ENCODE data around the gene PKIB.

PKIB gene

DNA sequence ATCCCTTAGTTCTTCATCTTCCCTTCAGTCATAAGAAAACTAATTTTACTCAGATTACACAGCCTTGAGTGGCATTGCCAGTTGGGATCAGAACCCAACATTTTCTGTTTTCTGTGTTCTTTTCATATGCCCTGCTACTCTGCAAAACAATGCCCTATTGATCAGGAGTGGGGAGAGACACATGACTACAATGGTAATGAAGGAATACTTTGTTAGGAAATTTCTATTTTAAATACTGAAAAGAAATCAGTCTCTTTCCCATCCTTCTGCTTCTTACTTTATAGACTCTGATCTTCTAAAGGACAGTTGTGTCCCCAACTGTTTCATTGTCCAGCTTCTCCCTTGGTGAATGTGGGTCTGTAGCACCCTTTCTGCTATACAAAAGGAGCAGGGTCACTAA, 5.5 kb upstream of the PKIB start:
- Histone ChIP-seq H3K9ac (ENCODE audit: low read depth, low read length) (no peak overlapping the region), H3K9me3 (ENCODE audit: control insufficient read depth, insufficient read depth, low read length) (no peaks in the 10 kb centered on the region), H3K36me3 (ENCODE audit: insufficient read depth, low read length) (no peaks in the 10 kb centered on the region), H3K4me1 (ENCODE audit: insufficient read depth, low read length) (no peaks in the 10 kb centered on the region)

DNA sequence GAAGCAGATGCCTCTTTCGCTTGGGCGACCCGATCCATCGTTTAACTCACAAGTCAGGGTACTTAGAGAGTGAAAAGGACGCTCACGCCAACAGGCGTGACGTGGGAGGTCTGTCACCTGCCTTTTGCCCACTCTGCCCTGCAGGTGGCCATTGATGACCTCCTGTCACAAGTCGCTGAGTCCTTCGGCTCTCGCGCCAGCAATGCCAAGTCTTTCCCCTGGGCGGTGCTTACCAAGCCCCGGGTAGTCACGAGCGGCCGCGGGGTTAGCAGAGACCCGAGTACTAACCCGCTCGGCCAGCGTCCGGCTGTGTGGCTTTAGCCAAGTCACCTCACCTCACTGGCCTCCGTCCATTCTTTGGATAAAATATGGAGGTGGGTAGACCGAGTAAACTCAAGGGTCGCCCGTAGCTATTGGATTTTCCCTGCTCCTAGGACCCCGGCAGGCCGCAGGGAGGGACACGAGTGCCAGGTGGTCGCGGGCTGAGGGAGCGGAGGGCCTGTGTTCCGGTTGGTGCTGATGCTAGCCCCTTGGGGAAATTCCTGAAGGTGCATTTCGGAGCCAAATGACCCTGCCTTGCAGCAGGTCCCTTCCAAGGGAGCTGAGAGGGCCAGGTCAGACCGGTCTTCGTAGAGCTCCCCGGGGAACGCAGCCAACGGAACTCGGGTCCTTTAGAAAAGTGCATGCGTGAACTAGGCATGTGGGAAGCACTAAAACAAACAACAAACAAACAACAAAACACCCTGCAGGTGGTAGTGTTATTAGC, 668 bp downstream of the PKIB start:
- H3K9ac ChIP-seq (ENCODE audit: low read depth, low read length), result peak overlapping the region; percentile 66; the same call in 1 of the 2 replicates
- no peaks in the 10 kb centered on the region for H3K4me1 ChIP-seq (ENCODE audit: insufficient read depth, low read length)
- peaks cover 2% of the 10 kb centered on the region; the same call in 1 of the 2 replicates for H3K36me3 ChIP-seq (ENCODE audit: insufficient read depth, low read length)
- no peaks in the 10 kb centered on the region; the same call in 1 of the 2 replicates for H3K9me3 ChIP-seq (ENCODE audit: control insufficient read depth, insufficient read depth, low read length)

DNA sequence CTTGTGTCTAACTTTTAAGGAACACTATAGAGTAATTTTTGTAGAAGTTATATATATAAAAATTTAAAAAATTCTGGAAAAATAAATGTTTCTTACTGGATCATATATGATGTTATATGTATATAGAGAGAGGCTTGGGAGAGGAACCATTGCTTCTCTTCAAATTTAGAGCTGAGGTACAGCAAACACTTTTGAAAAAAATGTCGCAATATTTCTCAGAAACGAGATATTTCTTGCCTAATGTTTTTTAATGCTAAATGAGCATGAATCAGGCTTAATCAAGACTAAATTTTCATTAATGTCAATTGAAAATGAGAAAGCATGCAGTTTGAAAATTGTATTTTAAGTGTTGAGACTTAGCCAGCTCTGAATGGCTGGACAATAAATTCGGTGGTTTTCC, 2.6 kb downstream of the PKIB start:
- Histone ChIP-seq H3K9ac (ENCODE audit: low read depth, low read length) (no peak overlapping the region), H3K9me3 (ENCODE audit: control insufficient read depth, insufficient read depth, low read length) (no peaks in the 10 kb centered on the region; the same call in 1 of the 2 replicates), H3K36me3 (ENCODE audit: insufficient read depth, low read length) (peaks cover 2% of the 10 kb centered on the region; the same call in 1 of the 2 replicates), H3K4me1 (ENCODE audit: insufficient read depth, low read length) (no peaks in the 10 kb centered on the region)

- Histone ChIP-seq H3K9me3 (ENCODE audit: control insufficient read depth, insufficient read depth, low read length) (no peaks in the 10 kb centered on the region; the same call in 1 of the 2 replicates), H3K36me3 (ENCODE audit: insufficient read depth, low read length) (peaks cover 2% of the 10 kb centered on the region; the same call in 1 of the 2 replicates), H3K9ac (ENCODE audit: low read depth, low read length) (no peak overlapping the region), H3K4me1 (ENCODE audit: insufficient read depth, low read length) (no peaks in the 10 kb centered on the region; the same call in 1 of the 2 replicates)
Observed at GRCh38 chr6:122614303-122614702, 4.1 kb downstream of the PKIB start.

GRCh38 chr6:122615409-122615808, 5.2 kb downstream of the PKIB start:
- Histone ChIP-seq H3K4me1 (ENCODE audit: insufficient read depth, low read length) (peaks cover 3% of the 10 kb centered on the region; the same call in 1 of the 2 replicates), H3K36me3 (ENCODE audit: insufficient read depth, low read length) (peaks cover 2% of the 10 kb centered on the region; the same call in 1 of the 2 replicates)

GRCh38 chr6:122616877-122617276, 6.7 kb downstream of the PKIB start:
- H3K9ac ChIP-seq (ENCODE audit: low read depth, low read length), result no peak overlapping the region
- no peaks in the 10 kb centered on the region; the same call in 1 of the 2 replicates for H3K9me3 ChIP-seq (ENCODE audit: control insufficient read depth, insufficient read depth, low read length)
- H3K4me1 ChIP-seq (ENCODE audit: insufficient read depth, low read length), result peaks cover 3% of the 10 kb centered on the region; the same call in 1 of the 2 replicates
- H3K36me3 ChIP-seq (ENCODE audit: insufficient read depth, low read length), result peaks cover 2% of the 10 kb centered on the region; the same call in 1 of the 2 replicates

More at GRCh38 chr6:122615409-122615808, 5.2 kb downstream of the PKIB start:
- Histone ChIP-seq H3K9me3 (ENCODE audit: control insufficient read depth, insufficient read depth, low read length) (no peaks in the 10 kb centered on the region; the same call in 1 of the 2 replicates), H3K9ac (ENCODE audit: low read depth, low read length) (no peak overlapping the region)

DNA sequence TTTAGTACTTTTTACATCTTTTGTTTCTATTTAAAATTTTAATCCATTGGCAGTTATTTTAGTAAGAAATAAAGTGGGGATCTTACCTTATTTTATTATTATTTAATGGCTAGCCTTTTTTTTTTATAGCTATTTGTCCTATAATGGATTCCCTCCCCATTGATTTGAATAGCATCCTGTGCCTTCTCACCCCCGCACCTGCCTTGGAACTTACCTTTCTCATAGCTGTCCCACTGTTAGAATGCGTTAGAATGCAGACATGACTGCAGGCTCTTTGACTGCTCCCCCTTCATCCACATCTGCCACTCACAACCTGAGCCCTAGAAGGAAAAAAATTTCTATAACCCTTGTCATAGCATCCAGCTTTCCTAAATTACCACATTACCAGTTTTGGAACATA, 9.1 kb downstream of the PKIB start:
- Histone ChIP-seq H3K36me3 (ENCODE audit: insufficient read depth, low read length) (peaks cover 2% of the 10 kb centered on the region; the same call in 1 of the 2 replicates), H3K4me1 (ENCODE audit: insufficient read depth, low read length) (peaks cover 3% of the 10 kb centered on the region), H3K9ac (ENCODE audit: low read depth, low read length) (no peak overlapping the region), H3K9me3 (ENCODE audit: control insufficient read depth, insufficient read depth, low read length) (no peaks in the 10 kb centered on the region; the same call in 1 of the 2 replicates)

DNA sequence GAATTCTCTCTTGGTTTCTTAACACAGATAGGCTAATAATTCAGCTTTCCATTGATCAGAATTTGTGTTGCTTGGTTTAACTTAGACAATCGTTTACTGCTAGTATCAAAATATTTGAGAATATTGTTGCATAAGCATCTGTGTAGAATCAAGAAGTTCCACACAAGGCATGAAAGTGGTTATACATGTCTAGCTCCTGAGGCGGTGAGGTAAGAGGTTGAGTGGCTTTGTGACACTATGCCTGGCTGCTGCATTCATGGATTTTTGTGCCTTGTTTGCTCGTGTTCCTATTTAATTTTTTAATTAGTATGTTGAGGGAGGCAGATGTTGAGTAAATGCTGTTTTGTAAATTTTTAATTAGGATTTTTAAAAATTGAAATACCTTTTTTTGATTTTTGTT, 10.2 kb downstream of the PKIB start:
- Histone ChIP-seq H3K36me3 (ENCODE audit: insufficient read depth, low read length) (peaks cover 2% of the 10 kb centered on the region; the same call in 1 of the 2 replicates), H3K9me3 (ENCODE audit: control insufficient read depth, insufficient read depth, low read length) (no peaks in the 10 kb centered on the region; the same call in 1 of the 2 replicates), H3K9ac (ENCODE audit: low read depth, low read length) (no peak overlapping the region)

GRCh38 chr6:122620902-122621301, 10.7 kb downstream of the PKIB start:
- peaks cover under 1% of the 10 kb centered on the region; the same call in 1 of the 2 replicates for H3K36me3 ChIP-seq (ENCODE audit: insufficient read depth, low read length)
- H3K9ac ChIP-seq (ENCODE audit: low read depth, low read length), result no peak overlapping the region
- no peaks in the 10 kb centered on the region; the same call in 1 of the 2 replicates for H3K9me3 ChIP-seq (ENCODE audit: control insufficient read depth, insufficient read depth, low read length)
- H3K4me1 ChIP-seq (ENCODE audit: insufficient read depth, low read length), result peaks cover 3% of the 10 kb centered on the region

More for the DNA sequence above, 10.2 kb downstream of the PKIB start:
- peaks cover 3% of the 10 kb centered on the region for H3K4me1 ChIP-seq (ENCODE audit: insufficient read depth, low read length)

- Histone ChIP-seq H3K4me1 (ENCODE audit: insufficient read depth, low read length) (peaks cover 3% of the 10 kb centered on the region), H3K36me3 (ENCODE audit: insufficient read depth, low read length) (no peaks in the 10 kb centered on the region), H3K9me3 (ENCODE audit: control insufficient read depth, insufficient read depth, low read length) (no peaks in the 10 kb centered on the region)
Observed at GRCh38 chr6:122621638-122622037, 11.4 kb downstream of the PKIB start.

DNA sequence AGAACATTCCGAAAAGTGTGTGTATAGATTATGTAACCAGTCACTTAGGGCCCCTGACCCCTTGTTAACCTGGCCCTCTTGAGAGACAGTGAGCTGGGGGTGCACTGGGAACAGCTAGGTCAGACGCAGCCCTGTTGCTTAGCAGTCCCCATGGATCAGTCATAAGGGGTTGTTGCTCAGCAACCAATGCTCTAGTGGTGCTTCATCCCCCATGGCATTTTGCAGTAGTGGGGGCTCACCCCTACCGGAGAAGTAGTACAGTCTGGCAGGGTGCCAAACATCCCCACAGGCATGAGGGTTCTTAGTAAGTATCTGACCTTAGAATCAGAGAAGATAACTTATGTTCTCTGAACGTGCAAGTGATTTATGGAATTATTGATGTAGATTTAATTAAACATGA, 12.3 kb downstream of the PKIB start:
- no peak overlapping the region for H3K9ac ChIP-seq (ENCODE audit: low read depth, low read length)
- H3K36me3 ChIP-seq (ENCODE audit: insufficient read depth, low read length), result no peaks in the 10 kb centered on the region
- H3K9me3 ChIP-seq (ENCODE audit: control insufficient read depth, insufficient read depth, low read length), result no peaks in the 10 kb centered on the region
- H3K4me1 ChIP-seq (ENCODE audit: insufficient read depth, low read length), result peaks cover 3% of the 10 kb centered on the region

More at GRCh38 chr6:122621638-122622037, 11.4 kb downstream of the PKIB start:
- H3K9ac ChIP-seq (ENCODE audit: low read depth, low read length), result no peak overlapping the region

DNA sequence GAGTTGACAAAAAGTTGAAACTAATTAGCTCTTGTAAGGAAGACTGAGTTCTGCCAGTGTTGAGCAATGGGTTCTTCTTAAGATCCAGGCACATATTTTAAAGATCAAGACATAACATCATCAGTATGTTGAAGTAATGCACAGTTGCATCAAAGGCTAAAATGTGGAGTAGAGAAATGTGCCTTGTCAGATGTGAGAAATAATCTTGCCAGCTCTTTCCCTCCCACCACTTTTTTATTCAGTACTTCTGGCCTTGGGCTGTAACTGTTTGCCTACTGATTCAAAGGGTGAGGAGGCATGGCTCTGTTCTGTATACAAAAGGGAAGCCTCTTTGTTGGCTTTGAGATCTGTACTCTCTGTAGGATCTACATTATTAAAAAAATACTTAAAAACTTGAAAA, 13.1 kb downstream of the PKIB start:
- Histone ChIP-seq H3K4me1 (ENCODE audit: insufficient read depth, low read length) (peaks cover 3% of the 10 kb centered on the region), H3K36me3 (ENCODE audit: insufficient read depth, low read length) (no peaks in the 10 kb centered on the region), H3K9ac (ENCODE audit: low read depth, low read length) (no peak overlapping the region), H3K9me3 (ENCODE audit: control insufficient read depth, insufficient read depth, low read length) (no peaks in the 10 kb centered on the region)

- Histone ChIP-seq H3K36me3 (ENCODE audit: insufficient read depth, low read length) (no peaks in the 10 kb centered on the region), H3K9ac (ENCODE audit: low read depth, low read length) (no peak overlapping the region), H3K4me1 (ENCODE audit: insufficient read depth, low read length) (no peaks in the 10 kb centered on the region; the same call in 1 of the 2 replicates), H3K9me3 (ENCODE audit: control insufficient read depth, insufficient read depth, low read length) (no peaks in the 10 kb centered on the region)
Observed at GRCh38 chr6:122624853-122625252, 14.6 kb downstream of the PKIB start.

- Histone ChIP-seq H3K9ac (ENCODE audit: low read depth, low read length) (no peak overlapping the region), H3K9me3 (ENCODE audit: control insufficient read depth, insufficient read depth, low read length) (no peaks in the 10 kb centered on the region), H3K36me3 (ENCODE audit: insufficient read depth, low read length) (no peaks in the 10 kb centered on the region)
Observed at GRCh38 chr6:122628714-122629113, 18.5 kb downstream of the PKIB start.

More at GRCh38 chr6:122628714-122629113, 18.5 kb downstream of the PKIB start:
- H3K4me1 ChIP-seq (ENCODE audit: insufficient read depth, low read length), result no peaks in the 10 kb centered on the region
